Upper lobe of left lung (tissue), 4 donors: ENCODE data around the gene GPR141.

ENCODE experiments used
- CTCF ChIP-seq, 6 experiments: fragments of 450-650 bp in 4 of 6; fragments of 200-600 bp in 2 of 6; sonication (generic) in 2 of 6; IDR thresholded peaks; one replicate each; pipeline ENCODE4 v1.5.1; 2016 to 2019; ENCODE audit warnings: antibody characterized with exemption in 6 of 6
- EP300 ChIP-seq, 4 donors: sonication (generic); formaldehyde crosslinking; IDR thresholded peaks; one replicate each; pipeline ENCODE4 v1.5.1; 2017; ENCODE audit warnings: antibody characterized with exemption in 4 of 4, control low read depth in 2 of 4
- POLR2A ChIP-seq, 4 donors: fragments of 450-650 bp; IDR thresholded peaks; one replicate each; pipeline ENCODE4 v1.5.1; 2016 to 2017; ENCODE audit warnings: antibody characterized with exemption in 4 of 4, mild to moderate bottlenecking in 2 of 4
- POLR2AphosphoS5 ChIP-seq, 2 donors: sonication (generic); formaldehyde crosslinking; IDR thresholded peaks; one replicate each; pipeline ENCODE4 v1.5.1; 2017; ENCODE audit warnings: antibody characterized with exemption in 2 of 2

- no peak for TF ChIP-seq POLR2A (IDR thresholded peaks at IDR 0.05)
- no peak for TF ChIP-seq EP300 (IDR thresholded peaks at IDR 0.05)
- no peak for TF ChIP-seq CTCF (IDR thresholded peaks at IDR 0.05)
- TF ChIP-seq POLR2AphosphoS5 (IDR thresholded peaks at IDR 0.05), result no peak
Measured at GRCh38 chr7:37690206-37690605, 6.6 kb downstream of the GPR141 start.
